ENCODE data around the gene IL17RC. TPM values are rescaled to one million over a fixed set of nuclear protein-coding genes. Genes with fewer than 3 reads are reported as not detected.
A peak's percentile ranks its signal among the peaks of the same experiment; 100 is the strongest.

Gene IL17RC
- total RNA-seq, 3 donors from 2014 or later (not counting 1 experiment from before 2014, with no cell fraction given), result 0.77 to 1.5 (median 1.2) TPM

DNA sequence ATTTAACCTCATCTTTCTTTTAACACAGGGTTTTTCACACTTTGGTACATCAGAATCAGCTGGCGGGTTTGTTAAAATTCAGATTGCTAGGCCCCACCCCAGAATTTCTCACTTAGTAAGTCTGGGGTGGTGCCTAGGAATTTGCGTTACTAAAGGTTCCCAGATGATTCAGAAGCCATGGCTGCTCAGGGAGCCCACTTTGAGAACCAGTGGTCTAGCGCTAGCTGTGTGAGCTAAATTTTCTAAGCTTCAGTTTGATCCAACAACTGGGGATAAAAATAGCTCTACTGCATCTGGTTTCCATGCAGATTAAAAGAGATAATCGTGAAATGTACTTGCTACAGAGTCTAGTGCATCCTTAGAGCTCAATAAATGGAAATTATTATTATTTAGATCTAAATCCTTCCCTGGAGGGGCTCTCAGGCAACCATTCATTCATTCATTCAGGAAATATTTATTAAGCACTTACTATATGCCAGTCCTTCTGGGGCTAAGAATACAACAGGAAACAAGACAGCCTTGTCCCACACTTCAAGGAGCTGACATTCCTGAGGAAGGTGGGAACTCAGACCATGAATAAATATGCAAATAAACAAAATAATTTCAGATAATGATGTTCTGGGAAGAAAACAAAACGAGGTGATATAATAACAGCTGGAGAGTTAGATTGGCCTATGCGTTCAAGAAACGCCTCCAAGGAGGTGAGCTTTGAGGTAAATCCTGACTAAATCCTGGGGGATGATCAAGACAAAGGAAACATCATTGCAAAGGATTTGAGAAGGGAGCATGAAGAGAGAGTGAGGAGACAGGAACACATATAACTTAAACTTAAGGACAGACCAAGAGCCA is 33.0 kb upstream of the IL17RC start:
- TF ChIP-seq, protein P1, sequence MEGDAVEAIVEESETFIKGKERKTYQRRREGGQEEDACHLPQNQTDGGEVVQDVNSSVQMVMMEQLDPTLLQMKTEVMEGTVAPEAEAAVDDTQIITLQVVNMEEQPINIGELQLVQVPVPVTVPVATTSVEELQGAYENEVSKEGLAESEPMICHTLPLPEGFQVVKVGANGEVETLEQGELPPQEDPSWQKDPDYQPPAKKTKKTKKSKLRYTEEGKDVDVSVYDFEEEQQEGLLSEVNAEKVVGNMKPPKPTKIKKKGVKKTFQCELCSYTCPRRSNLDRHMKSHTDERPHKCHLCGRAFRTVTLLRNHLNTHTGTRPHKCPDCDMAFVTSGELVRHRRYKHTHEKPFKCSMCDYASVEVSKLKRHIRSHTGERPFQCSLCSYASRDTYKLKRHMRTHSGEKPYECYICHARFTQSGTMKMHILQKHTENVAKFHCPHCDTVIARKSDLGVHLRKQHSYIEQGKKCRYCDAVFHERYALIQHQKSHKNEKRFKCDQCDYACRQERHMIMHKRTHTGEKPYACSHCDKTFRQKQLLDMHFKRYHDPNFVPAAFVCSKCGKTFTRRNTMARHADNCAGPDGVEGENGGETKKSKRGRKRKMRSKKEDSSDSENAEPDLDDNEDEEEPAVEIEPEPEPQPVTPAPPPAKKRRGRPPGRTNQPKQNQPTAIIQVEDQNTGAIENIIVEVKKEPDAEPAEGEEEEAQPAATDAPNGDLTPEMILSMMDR (IDR thresholded peaks at IDR 0.05), result no peak
- no peak overlapping the region for H3K27ac ChIP-seq (ENCODE audit: low read length)
- WGBS (ENCODE audit: insufficient coverage), result 79% methylated on average over 6 of the region's 7 CpGs
- H3K4me3 ChIP-seq (ENCODE audit: low read length), result no peak overlapping the region
- Mint-ChIP-seq H3K36me3 (no peaks in the 10 kb centered on the region), H3K27me3 (ENCODE audit: low read depth in 2 of 2) (no peaks in the 10 kb centered on the region), H3K27ac (peak overlapping the region in 1 of 2 donors; percentile 4), H3K4me1 (peaks cover 7 to 11% of the 10 kb centered on the region in 2 donors), H3K4me3 (peak overlapping the region; percentile 6), H3K9me3 (no peaks in the 10 kb centered on the region)
- no peaks in the 10 kb centered on the region for H3K9me3 ChIP-seq (ENCODE audit: control insufficient read depth, insufficient read depth, low read length)
- intact Hi-C loops (cut with micrococcal nuclease), result no loop called here
- H3K4me1 ChIP-seq (ENCODE audit: control insufficient read depth, insufficient read depth, low read length), result no peaks in the 10 kb centered on the region
- ATAC-seq, result peak in 2 of 3 donors; percentile 52 to 75
- no peaks in the 10 kb centered on the region for H3K27me3 ChIP-seq (ENCODE audit: control insufficient read depth, insufficient read depth, low read length)
- no peak for DNase-seq
- no peaks in the 10 kb centered on the region for H3K36me3 ChIP-seq (ENCODE audit: control insufficient read depth, insufficient read depth, low read length)

GRCh38 chr3:9884555-9885165 is 32.2 kb upstream of the IL17RC start:
- Histone ChIP-seq H3K27me3 (ENCODE audit: control insufficient read depth, insufficient read depth, low read length) (no peaks in the 10 kb centered on the region), H3K4me1 (ENCODE audit: control insufficient read depth, insufficient read depth, low read length) (no peaks in the 10 kb centered on the region), H3K36me3 (ENCODE audit: control insufficient read depth, insufficient read depth, low read length) (no peaks in the 10 kb centered on the region), H3K4me3 (ENCODE audit: low read length) (no peak overlapping the region), H3K27ac (ENCODE audit: low read length) (no peak overlapping the region), H3K9me3 (ENCODE audit: control insufficient read depth, insufficient read depth, low read length) (no peaks in the 10 kb centered on the region)
- Mint-ChIP-seq H3K4me1 (peaks cover 7 to 13% of the 10 kb centered on the region in 2 donors), H3K9me3 (no peaks in the 10 kb centered on the region), H3K27ac (no peak overlapping the region), H3K4me3 (no peak overlapping the region), H3K36me3 (no peaks in the 10 kb centered on the region), H3K27me3 (ENCODE audit: low read depth in 2 of 2) (no peaks in the 10 kb centered on the region)
- TF ChIP-seq, protein P1 (IDR thresholded peaks at IDR 0.05), result no peak
- DNase-seq, result no peak
- intact Hi-C loops (cut with micrococcal nuclease), result no loop called here
- WGBS (ENCODE audit: insufficient coverage), result 95% methylated on average over 9 of the region's 11 CpGs
- ATAC-seq, result no peak

DNA sequence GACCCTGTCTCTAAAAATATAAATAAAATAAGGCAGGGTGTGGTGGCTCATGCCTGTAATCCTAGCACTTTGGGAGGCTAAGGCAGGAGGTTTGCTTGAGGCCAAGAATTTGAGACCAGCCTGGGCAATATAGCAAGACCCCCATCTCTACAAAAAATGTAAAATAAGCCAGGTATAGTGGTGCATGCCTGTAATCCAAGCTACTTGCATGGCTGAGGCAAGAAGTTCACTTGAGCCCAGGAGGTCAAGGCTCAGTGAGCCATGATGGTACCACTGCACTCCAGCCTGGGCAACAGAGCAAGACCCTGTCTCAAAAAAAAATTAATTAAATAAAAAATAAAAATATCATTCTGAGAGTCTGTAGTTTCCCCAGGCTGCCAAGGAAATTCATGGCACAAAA is 30.6 kb upstream of the IL17RC start:
- no peak for ATAC-seq
- DNase-seq, result no peak

More for the DNA sequence above, 30.6 kb upstream of the IL17RC start:
- H3K4me1 Mint-ChIP-seq, result peaks cover 13 to 29% of the 10 kb centered on the region in 2 donors
- no peaks in the 10 kb centered on the region for H3K9me3 ChIP-seq (ENCODE audit: control insufficient read depth, insufficient read depth, low read length)
- peaks cover 10% of the 10 kb centered on the region for H3K4me1 ChIP-seq (ENCODE audit: control insufficient read depth, insufficient read depth, low read length)
- no peaks in the 10 kb centered on the region for H3K27me3 ChIP-seq (ENCODE audit: control insufficient read depth, insufficient read depth, low read length)
- H3K27ac ChIP-seq (ENCODE audit: low read length), result no peak overlapping the region
- H3K27me3 Mint-ChIP-seq (ENCODE audit: low read depth in 2 of 2), result no peaks in the 10 kb centered on the region
- H3K36me3 ChIP-seq (ENCODE audit: control insufficient read depth, insufficient read depth, low read length), result no peaks in the 10 kb centered on the region
- H3K4me3 Mint-ChIP-seq, result no peak overlapping the region
- TF ChIP-seq, protein P1 (IDR thresholded peaks at IDR 0.05), result no peak
- no peak overlapping the region for H3K4me3 ChIP-seq (ENCODE audit: low read length)
- no peak overlapping the region for H3K27ac Mint-ChIP-seq
- intact Hi-C loops (cut with micrococcal nuclease), result no loop called here
- H3K9me3 Mint-ChIP-seq, result no peaks in the 10 kb centered on the region
- H3K36me3 Mint-ChIP-seq, result no peaks in the 10 kb centered on the region

All from natural killer cell (primary cell).